NCI-H526 (cell line): ENCODE results near the gene GSAP.
"Not testable (repeated sequence)": the region's sequence is repeated elsewhere in the genome, so short reads cannot be mapped to it uniquely, and the experiment has no call there.

Experiments
- DNase-seq, 2 experiments: peaks; one replicate each; lab custom pipeline; 2025; lab: John Stamatoyannopoulos, UW

GSAP gene

GRCh38 chr7:77284005-77284404, 132.1 kb downstream of the GSAP start:
- peak; percentile 52 to 75 for DNase-seq

- no peak for DNase-seq
Measured at GRCh38 chr7:77282897-77283296, 133.3 kb downstream of the GSAP start.

- DNase-seq = no peak
Measured at GRCh38 chr7:77281780-77282478, 134.2 kb downstream of the GSAP start.

GRCh38 chr7:77276120-77276519, 140.0 kb downstream of the GSAP start:
- no peak for DNase-seq

DNA sequence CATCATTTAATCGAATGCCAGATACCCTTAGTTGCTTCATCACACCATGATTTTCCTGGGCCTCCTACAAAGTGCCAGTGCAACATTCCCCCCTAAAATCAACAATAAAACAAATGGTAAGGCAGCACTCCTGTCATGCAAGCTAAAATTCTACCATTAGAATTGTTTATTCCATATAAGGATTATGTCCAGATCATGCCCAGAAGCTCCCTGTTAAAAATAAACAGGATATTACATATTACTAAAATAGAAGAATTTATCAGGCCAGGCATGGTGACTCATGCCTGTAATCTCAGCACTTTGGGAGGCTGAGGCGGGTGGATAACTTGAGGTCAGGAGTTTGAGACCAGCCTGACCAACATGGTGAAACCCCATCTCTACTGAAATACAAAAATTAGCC, 140.5 kb downstream of the GSAP start:
- DNase-seq = not testable (repeated sequence)

GRCh38 chr7:77271766-77272165, 144.4 kb downstream of the GSAP start:
- no peak for DNase-seq

DNA sequence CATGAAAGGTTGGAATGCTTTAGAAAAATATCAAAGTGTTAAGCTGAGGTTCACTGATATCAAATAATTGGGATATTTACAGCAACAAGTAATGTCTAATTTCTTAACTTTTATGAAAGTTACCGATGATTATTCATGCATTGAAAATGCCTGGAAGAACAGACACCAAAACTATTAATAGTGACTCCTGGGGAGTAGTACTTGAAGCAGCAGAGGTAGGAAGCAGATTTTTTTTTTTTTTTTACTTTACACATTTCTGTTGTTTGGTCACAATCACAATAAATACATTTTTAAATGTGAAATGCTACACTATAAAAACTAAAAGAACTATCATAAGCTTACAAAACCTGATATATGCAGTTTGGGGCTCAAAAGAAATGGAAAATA, 146.1 kb downstream of the GSAP start:
- no peak for DNase-seq

DNA sequence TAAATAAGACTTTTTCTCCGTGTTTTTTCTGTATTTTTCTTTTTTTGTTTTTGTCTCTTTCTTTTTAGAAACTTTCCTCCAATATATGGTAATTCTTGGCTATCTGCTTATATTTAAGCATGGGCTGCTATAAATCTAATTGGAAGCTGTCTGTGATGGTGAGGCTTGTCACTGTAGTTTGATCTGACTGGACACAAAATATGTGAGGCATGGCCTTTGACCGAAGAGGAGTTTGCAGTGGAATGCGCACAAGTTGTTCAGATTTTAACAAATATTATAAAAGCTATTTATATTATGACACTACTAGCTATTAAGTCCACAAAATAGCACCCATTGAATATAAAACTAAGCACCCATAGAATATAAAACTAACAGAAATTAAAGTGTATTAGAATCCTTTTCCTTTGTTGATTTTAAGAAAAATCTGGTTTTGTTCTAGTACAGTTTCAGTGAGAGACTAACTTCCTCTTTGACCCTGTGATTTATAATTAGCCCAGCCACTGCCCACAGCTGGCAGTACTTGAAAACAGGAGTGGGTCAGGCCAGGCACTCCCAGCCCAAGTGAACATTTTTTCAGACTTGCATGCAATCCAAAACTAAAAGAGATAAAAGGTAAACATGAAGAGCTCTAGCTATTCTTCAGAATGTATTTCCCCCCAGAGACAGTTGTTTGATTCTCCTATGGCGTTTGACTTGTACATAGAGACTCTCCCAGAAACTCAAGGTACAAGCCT, 146.6 kb downstream of the GSAP start:
- DNase-seq = no peak

DNA sequence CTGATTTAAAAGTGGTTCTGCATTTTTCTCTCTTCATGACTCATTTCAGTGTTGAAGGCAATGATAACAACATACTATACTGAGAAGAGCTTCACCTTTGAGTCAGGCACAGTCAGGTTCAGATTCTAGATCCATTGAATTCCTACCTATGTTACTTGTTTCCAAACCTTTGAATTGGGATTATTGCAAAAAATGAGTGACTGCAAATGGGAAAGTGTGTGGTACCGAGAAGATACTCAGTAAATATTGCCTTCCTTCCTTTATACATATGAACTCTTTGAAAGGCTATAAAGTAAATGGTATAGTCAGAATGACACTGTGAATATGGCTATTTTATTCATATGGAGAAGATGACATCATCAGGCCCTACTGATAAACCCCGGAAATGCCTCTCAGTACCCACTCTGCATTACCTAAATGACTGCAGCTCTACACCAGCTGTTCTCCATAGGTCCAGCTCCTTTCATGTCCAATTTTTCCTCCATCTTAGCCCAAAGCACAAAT, 149.8 kb downstream of the GSAP start:
- no peak for DNase-seq

DNA sequence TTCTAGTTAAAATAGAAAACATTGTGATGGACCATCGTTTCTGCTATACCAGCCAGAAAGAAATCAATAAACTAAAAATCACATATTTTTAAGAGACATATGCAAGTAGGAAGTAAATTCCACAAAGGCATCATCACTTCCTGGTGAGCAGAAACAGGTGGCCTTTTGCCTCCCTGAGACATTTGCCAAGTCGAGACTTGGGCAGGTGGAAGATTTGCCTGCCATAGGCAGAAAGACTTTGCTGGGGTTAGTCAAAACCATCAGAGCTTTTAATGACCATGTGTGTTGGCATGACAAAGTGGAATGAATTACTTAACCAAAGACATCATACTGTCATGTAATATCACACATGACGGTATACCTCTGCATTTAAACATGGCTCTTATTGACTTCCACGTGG, 150.5 kb downstream of the GSAP start:
- no peak for DNase-seq

GRCh38 chr7:77262316-77262715, 153.8 kb downstream of the GSAP start:
- no peak for DNase-seq
